Measurements from ENCODE around the gene PLEKHA1.

GRCh38 chr10:122392835-122393234 is 18.3 kb downstream of the PLEKHA1 start:
- TF ChIP-seq MXI1 (IDR thresholded peaks at IDR 0.05; ENCODE audit: borderline replicate concordance, low read depth, low read length) = no peak
- TF ChIP-seq ZFX (CRISPR knock-in tag; IDR thresholded peaks at IDR 0.05; ENCODE audit: low read depth) = no peak
- TF ChIP-seq SMARCC2 (IDR thresholded peaks at IDR 0.05) = no peak
- TF ChIP-seq ZBTB33 (CRISPR knock-in tag; IDR thresholded peaks at IDR 0.05) = no peak
- no peak for TF ChIP-seq FOXA1 (IDR thresholded peaks at IDR 0.05)
- no peak for TF ChIP-seq FOXA1 (CRISPR knock-in tag; IDR thresholded peaks at IDR 0.05)
- TF ChIP-seq POLR2A (IDR thresholded peaks at IDR 0.05; ENCODE audit: insufficient read depth in 1 of 2, low read depth in 2 of 2, low read length in 2 of 2) = no peak
- no peak for TF ChIP-seq GATAD1 (CRISPR knock-in tag; IDR thresholded peaks at IDR 0.05)
- no peak for TF ChIP-seq ZNF274 (CRISPR knock-in tag; IDR thresholded peaks at IDR 0.05)
- TF ChIP-seq CENPT (CRISPR knock-in tag; IDR thresholded peaks at IDR 0.05; ENCODE audit: low read depth) = no peak
- TF ChIP-seq, protein P1, sequence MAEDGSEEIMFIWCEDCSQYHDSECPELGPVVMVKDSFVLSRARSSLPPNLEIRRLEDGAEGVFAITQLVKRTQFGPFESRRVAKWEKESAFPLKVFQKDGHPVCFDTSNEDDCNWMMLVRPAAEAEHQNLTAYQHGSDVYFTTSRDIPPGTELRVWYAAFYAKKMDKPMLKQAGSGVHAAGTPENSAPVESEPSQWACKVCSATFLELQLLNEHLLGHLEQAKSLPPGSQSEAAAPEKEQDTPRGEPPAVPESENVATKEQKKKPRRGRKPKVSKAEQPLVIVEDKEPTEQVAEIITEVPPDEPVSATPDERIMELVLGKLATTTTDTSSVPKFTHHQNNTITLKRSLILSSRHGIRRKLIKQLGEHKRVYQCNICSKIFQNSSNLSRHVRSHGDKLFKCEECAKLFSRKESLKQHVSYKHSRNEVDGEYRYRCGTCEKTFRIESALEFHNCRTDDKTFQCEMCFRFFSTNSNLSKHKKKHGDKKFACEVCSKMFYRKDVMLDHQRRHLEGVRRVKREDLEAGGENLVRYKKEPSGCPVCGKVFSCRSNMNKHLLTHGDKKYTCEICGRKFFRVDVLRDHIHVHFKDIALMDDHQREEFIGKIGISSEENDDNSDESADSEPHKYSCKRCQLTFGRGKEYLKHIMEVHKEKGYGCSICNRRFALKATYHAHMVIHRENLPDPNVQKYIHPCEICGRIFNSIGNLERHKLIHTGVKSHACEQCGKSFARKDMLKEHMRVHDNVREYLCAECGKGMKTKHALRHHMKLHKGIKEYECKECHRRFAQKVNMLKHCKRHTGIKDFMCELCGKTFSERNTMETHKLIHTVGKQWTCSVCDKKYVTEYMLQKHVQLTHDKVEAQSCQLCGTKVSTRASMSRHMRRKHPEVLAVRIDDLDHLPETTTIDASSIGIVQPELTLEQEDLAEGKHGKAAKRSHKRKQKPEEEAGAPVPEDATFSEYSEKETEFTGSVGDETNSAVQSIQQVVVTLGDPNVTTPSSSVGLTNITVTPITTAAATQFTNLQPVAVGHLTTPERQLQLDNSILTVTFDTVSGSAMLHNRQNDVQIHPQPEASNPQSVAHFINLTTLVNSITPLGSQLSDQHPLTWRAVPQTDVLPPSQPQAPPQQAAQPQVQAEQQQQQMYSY (CRISPR knock-in tag; IDR thresholded peaks at IDR 0.05) = no peak
- no peak for TF ChIP-seq ZIK1 (CRISPR knock-in tag; IDR thresholded peaks at IDR 0.05; ENCODE audit: borderline replicate concordance, low read depth)
- no peak for TF ChIP-seq REXO4 (CRISPR knock-in tag; IDR thresholded peaks at IDR 0.05; ENCODE audit: borderline replicate concordance)
